Thymus (tissue), 11 donors: ENCODE measurements around the gene ADGRG3. TPM values are rescaled to one million over a fixed set of nuclear protein-coding genes. Genes with fewer than 3 reads are reported as not detected.

ENCODE experiments used
- DNase-seq, 9 donors: peaks; one replicate each; pipeline ENCODE4 v3.0.0-alpha.2; 2013; ENCODE audit warnings: low spot score in 9 of 9, low read depth in 6 of 9, missing footprints in 1 of 9
- H3K27ac ChIP-seq, 2 donors: one replicate each; pipeline ENCODE4 v1.5.1; 2013; ENCODE audit warnings: control low read depth in 1 of 2, low read depth in 1 of 2, low read length in 1 of 2, mild to moderate bottlenecking in 1 of 2, moderate library complexity in 1 of 2
- H3K27me3 ChIP-seq, 2 donors: one replicate each; pipeline ENCODE4 v1.5.1; 2013; ENCODE audit warnings: low read length in 1 of 2; ENCODE audit not compliant: control insufficient read depth in 2 of 2, insufficient read depth in 1 of 2
- H3K36me3 ChIP-seq, 2 donors: one replicate each; pipeline ENCODE4 v1.5.1; 2013; ENCODE audit warnings: low read length in 1 of 2, mild to moderate bottlenecking in 1 of 2, moderate library complexity in 1 of 2; ENCODE audit not compliant: control insufficient read depth in 2 of 2, insufficient read depth in 2 of 2
- H3K4me1 ChIP-seq, 2 donors: one replicate each; pipeline ENCODE4 v1.5.1; 2013; ENCODE audit warnings: low read length in 2 of 2; ENCODE audit not compliant: control insufficient read depth in 2 of 2, insufficient read depth in 2 of 2
- H3K4me3 ChIP-seq, 2 donors: one replicate each; pipeline ENCODE4 v1.5.1; 2013; ENCODE audit warnings: low read length in 2 of 2, control low read depth in 1 of 2, mild to moderate bottlenecking in 1 of 2
- H3K9me3 ChIP-seq, 2 donors: one replicate each; pipeline ENCODE4 v1.5.1; 2013; ENCODE audit warnings: low read length in 1 of 2, mild to moderate bottlenecking in 1 of 2; ENCODE audit not compliant: control insufficient read depth in 2 of 2, insufficient read depth in 1 of 2
- WGBS: extraction: QIAGEN DNeasy Blood & Tissue Kit; methylation state at CpG from one replicate; pipeline ENCODE4 v1.1.7; 2013; 5-methylcytosine and 5-hydroxymethylcytosine counted together
- polyA plus RNA-seq: library from polyadenylated mRNA; stranded (reverse); fragments of 200-250 nt; gene quantifications from one replicate; pipeline ENCODE4 v1.2.3, GENCODE V29; 2013
- total RNA-seq: library from RNA; stranded (reverse); fragments of 120-200 nt; gene quantifications from one replicate; pipeline ENCODE4 v1.2.4, GENCODE V29; 2013
- donor health status: healthy.

ADGRG3 gene
- total and polyA plus RNA-seq, 2 donors = 0.33 to 0.94 TPM

- Histone ChIP-seq H3K9me3 (no peaks in the 10 kb centered on the region), H3K27ac (no peak overlapping the region), H3K27me3 (peaks cover 0 to 11% of the 10 kb centered on the region in 2 donors), H3K4me3 (no peak overlapping the region), H3K4me1 (peaks cover 6 to 54% of the 10 kb centered on the region in 2 donors), H3K36me3 (no peaks in the 10 kb centered on the region)
- no peak for DNase-seq
- WGBS = 90% methylated on average over 8 of the region's 8 CpGs
Observed at GRCh38 chr16:57624044-57624688, 43.9 kb upstream of the ADGRG3 start.

GRCh38 chr16:57624806-57625500 is 43.2 kb upstream of the ADGRG3 start:
- H3K36me3 ChIP-seq = no peaks in the 10 kb centered on the region
- H3K27me3 ChIP-seq = peaks cover 0 to 19% of the 10 kb centered on the region in 2 donors
- no peak overlapping the region for H3K27ac ChIP-seq
- H3K4me3 ChIP-seq = no peak overlapping the region
- DNase-seq = no peak
- H3K9me3 ChIP-seq = no peaks in the 10 kb centered on the region
- H3K4me1 ChIP-seq = peaks cover 9 to 55% of the 10 kb centered on the region in 2 donors
- 60% methylated on average over 17 of the region's 17 CpGs for WGBS

GRCh38 chr16:57626420-57627170 is 41.5 kb upstream of the ADGRG3 start:
- DNase-seq = no peak
- Histone ChIP-seq H3K4me3 (no peak overlapping the region), H3K36me3 (no peaks in the 10 kb centered on the region), H3K27ac (no peak overlapping the region), H3K27me3 (peaks cover 0 to 25% of the 10 kb centered on the region in 2 donors), H3K9me3 (peaks cover 0 to 2% of the 10 kb centered on the region in 2 donors), H3K4me1 (peaks cover 14 to 59% of the 10 kb centered on the region in 2 donors)
- 94% methylated on average over 10 of the region's 10 CpGs for WGBS

GRCh38 chr16:57627184-57627871 is 40.8 kb upstream of the ADGRG3 start:
- peaks cover 0 to 25% of the 10 kb centered on the region in 2 donors for H3K27me3 ChIP-seq
- H3K27ac ChIP-seq = no peak overlapping the region
- 94% methylated on average over 15 of the region's 15 CpGs for WGBS
- no peak for DNase-seq
- no peak overlapping the region for H3K4me3 ChIP-seq
- H3K36me3 ChIP-seq = no peaks in the 10 kb centered on the region
- H3K4me1 ChIP-seq = peaks cover 14 to 62% of the 10 kb centered on the region in 2 donors
- H3K9me3 ChIP-seq = peaks cover 0 to 2% of the 10 kb centered on the region in 2 donors

- peaks cover 0 to 25% of the 10 kb centered on the region in 2 donors for H3K27me3 ChIP-seq
- H3K27ac ChIP-seq = no peak within 1 kb of the TSS
- DNase-seq = peak in 1 of 9 donors; percentile 61
- H3K36me3 ChIP-seq = no peaks in the 10 kb centered on the region
- peaks cover 14 to 59% of the 10 kb centered on the region in 2 donors for H3K4me1 ChIP-seq
- peak within 1 kb of the TSS in 1 of 2 donors; percentile 13 for H3K4me3 ChIP-seq
- peaks cover 0 to 2% of the 10 kb centered on the region in 2 donors for H3K9me3 ChIP-seq
- 48% methylated on average over 32 of the region's 32 CpGs for WGBS
Observed at GRCh38 chr16:57628008-57628781, 39.9 kb upstream of the ADGRG3 start, which contains the start of gene ADGRG1. ADGRG1 (plus strand) TSS chr16:57628630; CDS start chr16:57650288, 21,658 bp downstream.

GRCh38 chr16:57628783-57629293 is 39.3 kb upstream of the ADGRG3 start:
- H3K4me1 ChIP-seq = peaks cover 14 to 58% of the 10 kb centered on the region in 2 donors
- no peak overlapping the region for H3K4me3 ChIP-seq
- H3K36me3 ChIP-seq = no peaks in the 10 kb centered on the region
- no peak overlapping the region for H3K27ac ChIP-seq
- DNase-seq = no peak
- H3K9me3 ChIP-seq = peaks cover 0 to 2% of the 10 kb centered on the region in 2 donors
- 21% methylated on average over 6 of the region's 7 CpGs for WGBS
- peaks cover 0 to 25% of the 10 kb centered on the region in 2 donors for H3K27me3 ChIP-seq

GRCh38 chr16:57629516-57630406 is 38.3 kb upstream of the ADGRG3 start:
- no peak for DNase-seq
- 19% methylated on average over 22 of the region's 22 CpGs for WGBS
- H3K27ac ChIP-seq = no peak overlapping the region
- H3K9me3 ChIP-seq = peaks cover 0 to 2% of the 10 kb centered on the region in 2 donors
- H3K4me1 ChIP-seq = peaks cover 14 to 56% of the 10 kb centered on the region in 2 donors
- H3K36me3 ChIP-seq = no peaks in the 10 kb centered on the region
- peak overlapping the region in 1 of 2 donors; percentile 13 for H3K4me3 ChIP-seq
- H3K27me3 ChIP-seq = peaks cover 0 to 25% of the 10 kb centered on the region in 2 donors
